HG02938 (cell line): Measurements from ENCODE around the gene LARP1.

ENCODE experiments used
- ATAC-seq: cut with Tn5 transposase; IDR thresholded peaks from one replicate; pipeline ENCODE4 v1.9.1; 2021; ENCODE audit warnings: mild to moderate bottlenecking, moderate library complexity; ENCODE audit not compliant: unreplicated experiment

Gene LARP1

GRCh38 chr5:154850255-154851062 is 95.3 kb downstream of the LARP1 start, which contains the start of gene FAXDC2:
Gene FAXDC2, minus strand, starts transcription at chr5:154850603. Its CDS starts 12,425 bp downstream, at chr5:154838178.
- ATAC-seq, result no peak

- ATAC-seq, result no peak
These were observed 96.2 kb downstream of the LARP1 start for GRCh38 chr5:154851351-154851750.

- ATAC-seq, result peak; percentile 64
These were observed 102.5 kb downstream of the LARP1 start for GRCh38 chr5:154857530-154858296.

- ATAC-seq, result peak; percentile 68
These were observed 103.3 kb downstream of the LARP1 start, which contains the start of gene CNOT8 for GRCh38 chr5:154858297-154858971. Gene CNOT8, plus strand, starts transcription at chr5:154858627. Its CDS starts 4,652 bp downstream, at chr5:154863279.

- no peak for ATAC-seq
These were observed 104.0 kb downstream of the LARP1 start for GRCh38 chr5:154858972-154859871.

GRCh38 chr5:154860123-154860522 is 104.9 kb downstream of the LARP1 start:
- ATAC-seq, result no peak

GRCh38 chr5:154860765-154861164 is 105.6 kb downstream of the LARP1 start:
- ATAC-seq, result no peak

GRCh38 chr5:154861946-154862345 is 106.8 kb downstream of the LARP1 start:
- no peak for ATAC-seq

GRCh38 chr5:154862766-154863165 is 107.6 kb downstream of the LARP1 start:
- no peak for ATAC-seq

GRCh38 chr5:154863291-154864080 is 108.3 kb downstream of the LARP1 start:
- no peak for ATAC-seq

- ATAC-seq, result no peak
These were observed 110.4 kb downstream of the LARP1 start for GRCh38 chr5:154865466-154866184.

- ATAC-seq, result no peak
These were observed 111.7 kb downstream of the LARP1 start for GRCh38 chr5:154866841-154867240.
